Mesangial cell (primary cell): ENCODE data around the gene PTCHD1. TPM values are rescaled to one million over a fixed set of nuclear protein-coding genes. Genes with fewer than 3 reads are reported as not detected.

ENCODE experiments used
- total RNA-seq: library from RNA; depleted of rRNA; stranded (reverse); fragments of >200 nt; gene quantifications from 2 replicates; pipeline ENCODE4 v1.2.3, GENCODE V29; 2015

The PTCHD1 gene
- under 0.01 TPM in 1 of 2 replicates, not detected in the other for total RNA-seq

GRCh38 chrX:23334848-23335599, at the start of gene PTCHD1:
TSS of gene PTCHD1 (plus strand) at chrX:23334849. CDS start at chrX:23334876, 27 bp downstream.

